ENCODE results near the gene CADM2. TPM values are rescaled to one million over a fixed set of nuclear protein-coding genes. Genes with fewer than 3 reads are reported as not detected.

Gene CADM2
- total RNA-seq, 1 experiment from 2014 or later = not detected

GRCh38 chr3:85535517-85535916 is 576.7 kb downstream of the CADM2 start:
- BruUV-seq (replicated peaks) = no TSS peak
- RAD21 ChIA-PET (ENCODE audit: low non-redundant PET in 1 of 2, low total read pairs in 2 of 2, uncharacterized antibody in 2 of 2, unreplicated experiment in 2 of 2) = no interaction called here

More at GRCh38 chr3:85535517-85535916, 576.7 kb downstream of the CADM2 start:
- Histone ChIP-seq H2AFZ (ENCODE audit: low read depth, low read length, poor library complexity, severe bottlenecking) (no peak overlapping the region), H3K36me3 (ENCODE audit: control insufficient read depth in 1 of 2, insufficient read depth in 2 of 2, low read length in 2 of 2) (no peaks in the 10 kb centered on the region), H3K9me3 (ENCODE audit: control insufficient read depth in 1 of 2, insufficient read depth in 1 of 2, low read depth in 1 of 2, low read length in 2 of 2) (peaks cover 2 to 9% of the 10 kb centered on the region in 2 experiments; a peak in 2 of 4 replicates), H3K4me1 (ENCODE audit: control insufficient read depth in 1 of 2, insufficient read depth in 2 of 2, low read length in 2 of 2) (no peaks in the 10 kb centered on the region), H3K9me2 (ENCODE audit: insufficient read depth) (no peaks in the 10 kb centered on the region), H3K4me3 (replicated peaks in 1 of 2; ENCODE audit: low read depth in 1 of 2, low read length in 2 of 2) (no peak overlapping the region), H3K9ac (ENCODE audit: low read length) (no peak overlapping the region), H3K4me2 (ENCODE audit: low read length) (no peak overlapping the region), H3K27me3 (ENCODE audit: insufficient read depth, low read length) (no peaks in the 10 kb centered on the region), H3K27ac (ENCODE audit: low read depth, low read length) (no peak overlapping the region), H4K20me1 (ENCODE audit: insufficient read depth) (no peaks in the 10 kb centered on the region), H3K79me2 (ENCODE audit: insufficient read depth, low read length) (no peaks in the 10 kb centered on the region)
- ATAC-seq (no peak), DNase-seq (ENCODE audit: low read depth, low spot score) (no peak)
- ChIA-PET POLR2A (no interaction called here), CTCF (no interaction called here)
- TF ChIP-seq CTCF (IDR thresholded peaks at IDR 0.05 in 2 of 3, conservative IDR thresholded peaks at IDR 0.05 in 1 of 3; ENCODE audit: borderline replicate concordance in 1 of 3, insufficient read depth in 1 of 3, low read depth in 2 of 3, low read length in 2 of 3) (no peak), CEBPB (IDR thresholded peaks at IDR 0.05; ENCODE audit: low read depth) (no peak), ZBTB33 (IDR thresholded peaks at IDR 0.05; ENCODE audit: extremely low read depth, insufficient replicate concordance, low read length) (no peak), CBX3 (IDR thresholded peaks at IDR 0.05; ENCODE audit: low read depth) (no peak), POLR2AphosphoS5 (IDR thresholded peaks at IDR 0.05; ENCODE audit: low read depth, low read length) (no peak), FOSL1 (IDR thresholded peaks at IDR 0.05; ENCODE audit: low read depth) (no peak), JUND (IDR thresholded peaks at IDR 0.05) (no peak), SIN3A (IDR thresholded peaks at IDR 0.05; ENCODE audit: low read depth) (no peak), EGR1 (IDR thresholded peaks at IDR 0.05; ENCODE audit: low read depth) (no peak), YY1 (IDR thresholded peaks at IDR 0.05; ENCODE audit: extremely low read depth, insufficient replicate concordance, low read depth, low read length) (no peak), ELF1 (IDR thresholded peaks at IDR 0.05; ENCODE audit: borderline replicate concordance, low read depth) (no peak), RAD21 (IDR thresholded peaks at IDR 0.05; ENCODE audit: low read depth) (no peak), EZH2phosphoT487 (IDR thresholded peaks at IDR 0.05; ENCODE audit: borderline replicate concordance) (no peak), SRF (IDR thresholded peaks at IDR 0.05; ENCODE audit: low read depth) (no peak), EZH2 (IDR thresholded peaks at IDR 0.05) (no peak), SP1 (IDR thresholded peaks at IDR 0.05; ENCODE audit: low read depth) (no peak), ATF3 (IDR thresholded peaks at IDR 0.05) (no peak), POLR2A (IDR thresholded peaks at IDR 0.05; ENCODE audit: borderline replicate concordance, extremely low read depth, insufficient read depth, insufficient read length) (no peak), MAX (IDR thresholded peaks at IDR 0.05) (no peak), ZFX (IDR thresholded peaks at IDR 0.05) (no peak)
- intact Hi-C loops (cut with micrococcal nuclease) = no loop called here
